HepG2 (cell line): ENCODE data around the gene INPP5E. TPM values are rescaled to one million over a fixed set of nuclear protein-coding genes. Genes with fewer than 3 reads are reported as not detected.

ENCODE experiments used
- CTCF ChIP-seq: sonication (generic); formaldehyde crosslinking; IDR thresholded peaks from 2 replicates; pipeline ENCODE4 v1.5.0; 2020; ENCODE audit warnings: mild to moderate bottlenecking, missing genetic modification reagents, moderate library complexity
- GABPB1 ChIP-seq: IDR thresholded peaks from 2 replicates; pipeline ENCODE4 v1.6.1; 2016; ENCODE audit warnings: mild to moderate bottlenecking, missing genetic modification reagents, moderate library complexity, missing compliant biosample characterization
- HDAC1 ChIP-seq: sonication (generic); formaldehyde crosslinking; IDR thresholded peaks from 2 replicates; pipeline ENCODE4 v1.5.1; 2020; ENCODE audit warnings: mild to moderate bottlenecking, missing genetic modification reagents
- KLF11 ChIP-seq: IDR thresholded peaks from 2 replicates; pipeline ENCODE4 v1.6.1; 2016; ENCODE audit warnings: missing compliant biosample characterization
- RBFOX2 ChIP-seq: fragments of 200-400 bp; formaldehyde crosslinking; IDR thresholded peaks from 2 replicates; pipeline ENCODE4 v1.6.1; 2017; ENCODE audit warnings: low read depth, mild to moderate bottlenecking, low read length
- SIN3A ChIP-seq: IDR thresholded peaks from 2 replicates; pipeline ENCODE4 v1.6.1; 2011; ENCODE audit warnings: low read depth, mild to moderate bottlenecking, control low read depth, low read length, borderline replicate concordance
- SKIL ChIP-seq: sonication (generic); formaldehyde crosslinking; IDR thresholded peaks from 2 replicates; pipeline ENCODE4 v1.8.0; 2022; ENCODE audit warnings: missing genetic modification reagents, mild to moderate bottlenecking, moderate library complexity, borderline replicate concordance
- UBTF ChIP-seq: sonication (generic); formaldehyde crosslinking; IDR thresholded peaks from 2 replicates; pipeline ENCODE4 v1.4.0; 2020; ENCODE audit warnings: mild to moderate bottlenecking, missing genetic modification reagents
- ZBTB7A ChIP-seq: sonication (generic); formaldehyde crosslinking; IDR thresholded peaks from 2 replicates; pipeline ENCODE4 v1.8.0; 2022; ENCODE audit warnings: mild to moderate bottlenecking, missing genetic modification reagents
- ZFY ChIP-seq: sonication (generic); formaldehyde crosslinking; IDR thresholded peaks from 2 replicates; pipeline ENCODE4 v1.4.0; 2020; ENCODE audit warnings: missing genetic modification reagents
- ZNF205 ChIP-seq: IDR thresholded peaks from 2 replicates; pipeline ENCODE4 v1.6.1; 2018; ENCODE audit warnings: missing biosample characterization, missing genetic modification reagents
- ZNF430 ChIP-seq: sonication (generic); formaldehyde crosslinking; IDR thresholded peaks from 2 replicates; pipeline ENCODE4 v1.9.0; 2021; ENCODE audit warnings: mild to moderate bottlenecking, missing genetic modification reagents
- ZNF530 ChIP-seq: sonication (generic); formaldehyde crosslinking; IDR thresholded peaks from 2 replicates; pipeline ENCODE4 v1.5.0; 2020; ENCODE audit warnings: low read depth, mild to moderate bottlenecking, missing genetic modification reagents
- ZNF558 ChIP-seq: sonication (generic); formaldehyde crosslinking; IDR thresholded peaks from 2 replicates; pipeline ENCODE4 v1.9.0; 2022; ENCODE audit warnings: mild to moderate bottlenecking, missing genetic modification reagents, borderline replicate concordance
- ZNF607 ChIP-seq: sonication (generic); formaldehyde crosslinking; IDR thresholded peaks from 2 replicates; pipeline ENCODE4 v1.5.1; 2020; ENCODE audit warnings: missing genetic modification reagents, mild to moderate bottlenecking, borderline replicate concordance
- ZNF674 ChIP-seq: sonication (generic); formaldehyde crosslinking; IDR thresholded peaks from 2 replicates; pipeline ENCODE4 v1.5.0; 2020; ENCODE audit warnings: low read depth, mild to moderate bottlenecking, missing genetic modification reagents
- polyA plus RNA-seq, 8 experiments: library from polyadenylated mRNA; depleted of rRNA in 3 of 8; stranded (reverse) in 7 of 8; unstranded in 1 of 8; fragments of >200 nt; fragmentation: Illumina TruSeq in 4 of 8; extraction: Trizol in 4 of 8; gene quantifications; 2 replicates each; pipeline versions ENCODE4 v1.2.1 to v1.2.3, GENCODE V29; 2011 to 2016; ENCODE audit warnings: low read depth in 4 of 8, missing spikeins in 1 of 8, mixed read lengths in 1 of 8; ENCODE audit not compliant: insufficient read depth in 1 of 8
- total RNA-seq, 5 experiments: library from RNA; depleted of rRNA; stranded (reverse); fragments of >200 nt; fragmentation: Illumina TruSeq; extraction: Trizol; gene quantifications; 2 replicates each; pipeline ENCODE4 v1.2.3, GENCODE V29; 2016; ENCODE audit warnings: low read depth in 1 of 5

Gene INPP5E
- total and polyA plus RNA-seq, 2 of the 13 experiments (the other 11 are each of a cell fraction or from before 2014, with no cell fraction given): 5.5 TPM

GRCh38 chr9:136439481-136440408, at the start of gene INPP5E (continued):
- TF ChIP-seq UBTF (CRISPR knock-in tag) (peak; percentile 79; the same call in 1 of the 2 replicates), ZBTB7A (CRISPR knock-in tag) (no peak), ZNF530 (CRISPR knock-in tag) (no peak), KLF11 (CRISPR knock-in tag) (no peak), ZNF674 (CRISPR knock-in tag) (no peak), RBFOX2 (peak; percentile 20; the same call in 1 of the 2 replicates), ZNF607 (CRISPR knock-in tag) (peak; percentile 60; the same call in 1 of the 2 replicates), SKIL (CRISPR knock-in tag) (no peak), CTCF (CRISPR knock-in tag) (peak; percentile 70), SIN3A (peak; percentile 42; the same call in 1 of the 2 replicates), ZNF430 (0 out of 2 replicates have a peak, but pooled peaks have one; percentile 23), ZFY (CRISPR knock-in tag) (peak; percentile 92), ZNF205 (CRISPR knock-in tag) (no peak), ZNF558 (CRISPR knock-in tag) (peak; percentile 17; the same call in 1 of the 2 replicates), GABPB1 (CRISPR knock-in tag) (peak; percentile 40), HDAC1 (CRISPR knock-in tag) (0 out of 2 replicates have a peak, but pooled peaks have one; percentile 5)
